Heart right ventricle (tissue), 16 donors: ENCODE measurements around the gene SP2. TPM values are rescaled to one million over a fixed set of nuclear protein-coding genes. Genes with fewer than 3 reads are reported as not detected.
A peak's percentile ranks its signal among the peaks of the same experiment; 100 is the strongest.

Experiments
- ATAC-seq, 8 donors: fragments of 200-7000 bp; cut with Tn5 transposase; one replicate each; pipeline ENCODE4 v1.9.1; 2020; ENCODE audit warnings: mild to moderate bottlenecking in 8 of 8, moderate library complexity in 8 of 8, moderate number of reproducible peaks in 1 of 8
- DNase-seq, 2 donors: peaks; one replicate each; pipeline ENCODE4 v3.0.0-alpha.2; 2020
- H3K27ac ChIP-seq, 10 donors: fragments of 200-600 bp; sonication (generic) in 2 of 10; one replicate each; pipeline versions ENCODE4 v1.5.0 to v1.8.0; 2020 to 2022; ENCODE audit warnings: mild to moderate bottlenecking in 3 of 10
- H3K27me3 ChIP-seq, 7 donors: fragments of 200-600 bp; one replicate each; pipeline ENCODE4 v1.8.0; 2021 to 2022; ENCODE audit warnings: mild to moderate bottlenecking in 2 of 7
- H3K36me3 ChIP-seq, 9 donors: fragments of 200-600 bp; sonication (generic) in 1 of 9; one replicate each; pipeline versions ENCODE4 v1.5.0 to v1.8.0; 2020 to 2022; ENCODE audit warnings: mild to moderate bottlenecking in 2 of 9
- H3K4me1 ChIP-seq, 9 donors: fragments of 200-600 bp; sonication (generic) in 1 of 9; one replicate each; pipeline versions ENCODE4 v1.5.0 to v1.8.0; 2020 to 2022; ENCODE audit warnings: mild to moderate bottlenecking in 4 of 9
- H3K4me3 ChIP-seq, 10 donors: fragments of 200-600 bp; sonication (generic) in 2 of 10; one replicate each; pipeline versions ENCODE4 v1.5.0 to v1.8.0; 2020 to 2022; ENCODE audit warnings: mild to moderate bottlenecking in 7 of 10, moderate library complexity in 2 of 10
- H3K9me3 ChIP-seq, 11 donors: fragments of 200-600 bp in 10 of 11; sonication (generic) in 2 of 11; one replicate each; pipeline versions ENCODE4 v1.5.0 to v1.8.0; 2013 to 2022; ENCODE audit warnings: mild to moderate bottlenecking in 2 of 11, control low read depth in 1 of 11, moderate library complexity in 1 of 11
- WGBS, 2 donors: extraction: QIAGEN DNeasy Blood & Tissue Kit; methylation state at CpG; one replicate each; pipeline ENCODE4 v1.1.7; 2013; ENCODE audit warnings: inconsistent platforms in 1 of 2; 5-methylcytosine and 5-hydroxymethylcytosine counted together
- intact Hi-C, 10 donors: fragments of 100-400 bp; cut with DNase I; formaldehyde crosslinking; loops; one replicate each; pipeline versions ENCODE4 v1.11.1 to v1.14.2; 2022
- polyA plus RNA-seq, 2 donors: library from polyadenylated mRNA; stranded (reverse); fragments of 200-250 nt; gene quantifications; one replicate each; pipeline ENCODE4 v1.2.3, GENCODE V29; 2013
- total RNA-seq, 10 donors: library from RNA; stranded (reverse); fragmentation: NEBNext Ultra II Directional in 3 of 10; extraction: Animal tissue kit (Norgen Biotek cat#: 25700) in 3 of 10; gene quantifications; one replicate each; pipeline versions ENCODE4 v1.2.1 to v1.2.4, GENCODE V29; 2021 to 2023
- TF ChIP-seq, protein P1 (sequence below), 9 donors: fragments of 200-600 bp; sonication (generic) in 2 of 9; IDR thresholded peaks; one replicate each; pipeline versions ENCODE4 v1.5.0 to v1.8.0; 2021 to 2022; ENCODE audit warnings: antibody characterized with exemption in 9 of 9, mild to moderate bottlenecking in 5 of 9, moderate library complexity in 1 of 9
- donor health status: Arrhythmogenic right ventricular cardiomyopathy.
- donor health status: ischemic (EF 13 %, LVEDD 7.1; RV severe dilation, severe dysfunction).
- donor health status: healthy with polysubstance abuse.
- donor health status: DM: no; HTN: yes; CAD: no.
- donor health status: DM: no; HTN: no; CAD: no.
- donor health status: ischemic (EF 25% LVEDD 6.9; RV normal size, moderate dysfunction).
- donor health status: ischemic (EF 25% LVEDD 5.7; RV mildly dilated, moderate dysfunction).
- donor health status: healthy.
- donor health status: DM: yes; HTN: yes; CAD: no.
- donor health status: Ischemic cardiomyopathy.
- donor health status: ischemic (EF 35%, LVEDD 5.7; RV mildly dilated, moderate dysfunction).
- donor health status: nonischemic (EF 11% LVEDD 7.7; RV severe dilation, severe dysfunction).
- donor health status: DM: yes; HTN: yes; CAD: no.
- donor health status: PGD.
- donor health status: ischemic (EF 29% LVEDD 5.4; RV normal size, mild dysfunction).
- donor health status: nonischemic (EF 23%, LVEDD 6.1; RV moderate dilation, normal function).

SP2 gene
- total and polyA plus RNA-seq, 12 donors: 4.3 to 18.3 (median 15.8) TPM

DNA sequence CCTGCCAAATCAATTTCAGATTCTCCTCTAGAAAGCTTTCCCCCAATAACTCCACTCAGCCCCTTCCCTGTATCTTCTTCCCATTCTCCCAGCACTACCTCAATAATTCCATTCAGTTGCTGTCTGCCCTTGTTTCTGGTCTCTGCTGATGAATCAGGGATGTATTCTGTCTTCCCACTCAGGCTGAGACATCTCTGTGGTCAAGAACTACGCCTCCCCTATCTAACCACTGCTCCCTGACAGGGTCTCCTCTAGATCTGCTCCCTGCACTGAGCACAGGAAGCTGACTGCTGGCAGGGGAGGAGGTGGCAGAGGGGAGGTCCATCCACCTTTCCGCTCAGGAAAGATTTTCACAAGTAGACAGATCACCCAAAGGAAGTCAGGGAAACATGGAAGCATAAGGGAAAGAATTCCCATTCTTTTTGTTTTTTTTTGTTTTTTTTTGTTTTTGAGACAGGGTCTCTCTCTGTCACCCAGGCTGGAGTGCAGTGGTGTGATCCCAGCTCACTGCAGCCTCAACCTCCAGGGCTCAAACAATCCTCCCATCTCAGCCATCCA lies 16.9 kb upstream of the SP2 start:
- Histone ChIP-seq H3K4me3 (no peak overlapping the region), H3K4me1 (peaks cover 0 to 20% (median 0%) of the 10 kb centered on the region in 9 donors), H3K36me3 (no peaks in the 10 kb centered on the region), H3K9me3 (no peaks in the 10 kb centered on the region), H3K27me3 (peaks cover 0 to 38% (median 22%) of the 10 kb centered on the region in 7 donors), H3K27ac (no peak overlapping the region)
- intact Hi-C loops: no loop called here
- TF ChIP-seq, protein P1, sequence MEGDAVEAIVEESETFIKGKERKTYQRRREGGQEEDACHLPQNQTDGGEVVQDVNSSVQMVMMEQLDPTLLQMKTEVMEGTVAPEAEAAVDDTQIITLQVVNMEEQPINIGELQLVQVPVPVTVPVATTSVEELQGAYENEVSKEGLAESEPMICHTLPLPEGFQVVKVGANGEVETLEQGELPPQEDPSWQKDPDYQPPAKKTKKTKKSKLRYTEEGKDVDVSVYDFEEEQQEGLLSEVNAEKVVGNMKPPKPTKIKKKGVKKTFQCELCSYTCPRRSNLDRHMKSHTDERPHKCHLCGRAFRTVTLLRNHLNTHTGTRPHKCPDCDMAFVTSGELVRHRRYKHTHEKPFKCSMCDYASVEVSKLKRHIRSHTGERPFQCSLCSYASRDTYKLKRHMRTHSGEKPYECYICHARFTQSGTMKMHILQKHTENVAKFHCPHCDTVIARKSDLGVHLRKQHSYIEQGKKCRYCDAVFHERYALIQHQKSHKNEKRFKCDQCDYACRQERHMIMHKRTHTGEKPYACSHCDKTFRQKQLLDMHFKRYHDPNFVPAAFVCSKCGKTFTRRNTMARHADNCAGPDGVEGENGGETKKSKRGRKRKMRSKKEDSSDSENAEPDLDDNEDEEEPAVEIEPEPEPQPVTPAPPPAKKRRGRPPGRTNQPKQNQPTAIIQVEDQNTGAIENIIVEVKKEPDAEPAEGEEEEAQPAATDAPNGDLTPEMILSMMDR (IDR thresholded peaks at IDR 0.05): no peak
- WGBS, 2 donors: 65 to 68% methylated on average over 2 of the region's 2 CpGs
- no peak for DNase-seq
- no peak for ATAC-seq

- peaks cover 0 to 31% (median 18%) of the 10 kb centered on the region in 7 donors for H3K27me3 ChIP-seq
Observed at GRCh38 chr17:47879776-47880454, 16.1 kb upstream of the SP2 start.

GRCh38 chr17:47882247-47882646 lies 13.8 kb upstream of the SP2 start:
- ATAC-seq (peak in 6 of 8 donors; percentile 13 to 53 (median 36)), DNase-seq (no peak)
- peaks cover 0 to 31% (median 5%) of the 10 kb centered on the region in 9 donors for H3K4me1 ChIP-seq
- intact Hi-C loops: no loop called here
- H3K27me3 ChIP-seq: peaks cover 0 to 16% (median 4%) of the 10 kb centered on the region in 7 donors
- 44 to 50% methylated on average over 7 of the region's 7 CpGs for WGBS, 2 donors
- no peaks in the 10 kb centered on the region for H3K36me3 ChIP-seq
- H3K9me3 ChIP-seq: no peaks in the 10 kb centered on the region
- TF ChIP-seq, protein P1 (IDR thresholded peaks at IDR 0.05): no peak
- peak overlapping the region in 2 of 10 donors; percentile 19 for H3K4me3 ChIP-seq
- peak overlapping the region in 4 of 10 donors; percentile 15 to 50 (median 24) for H3K27ac ChIP-seq

More at GRCh38 chr17:47879776-47880454, 16.1 kb upstream of the SP2 start:
- H3K36me3 ChIP-seq: no peaks in the 10 kb centered on the region
- no peak overlapping the region for H3K27ac ChIP-seq
- no peaks in the 10 kb centered on the region for H3K9me3 ChIP-seq
- no peak overlapping the region for H3K4me3 ChIP-seq
- TF ChIP-seq, protein P1 (IDR thresholded peaks at IDR 0.05): no peak
- no peak for ATAC-seq
- peaks cover 0 to 24% (median 3%) of the 10 kb centered on the region in 9 donors for H3K4me1 ChIP-seq
- intact Hi-C loops: no loop called here
- no peak for DNase-seq
- 83% methylated on average over 8 of the region's 8 CpGs for WGBS, 2 donors

DNA sequence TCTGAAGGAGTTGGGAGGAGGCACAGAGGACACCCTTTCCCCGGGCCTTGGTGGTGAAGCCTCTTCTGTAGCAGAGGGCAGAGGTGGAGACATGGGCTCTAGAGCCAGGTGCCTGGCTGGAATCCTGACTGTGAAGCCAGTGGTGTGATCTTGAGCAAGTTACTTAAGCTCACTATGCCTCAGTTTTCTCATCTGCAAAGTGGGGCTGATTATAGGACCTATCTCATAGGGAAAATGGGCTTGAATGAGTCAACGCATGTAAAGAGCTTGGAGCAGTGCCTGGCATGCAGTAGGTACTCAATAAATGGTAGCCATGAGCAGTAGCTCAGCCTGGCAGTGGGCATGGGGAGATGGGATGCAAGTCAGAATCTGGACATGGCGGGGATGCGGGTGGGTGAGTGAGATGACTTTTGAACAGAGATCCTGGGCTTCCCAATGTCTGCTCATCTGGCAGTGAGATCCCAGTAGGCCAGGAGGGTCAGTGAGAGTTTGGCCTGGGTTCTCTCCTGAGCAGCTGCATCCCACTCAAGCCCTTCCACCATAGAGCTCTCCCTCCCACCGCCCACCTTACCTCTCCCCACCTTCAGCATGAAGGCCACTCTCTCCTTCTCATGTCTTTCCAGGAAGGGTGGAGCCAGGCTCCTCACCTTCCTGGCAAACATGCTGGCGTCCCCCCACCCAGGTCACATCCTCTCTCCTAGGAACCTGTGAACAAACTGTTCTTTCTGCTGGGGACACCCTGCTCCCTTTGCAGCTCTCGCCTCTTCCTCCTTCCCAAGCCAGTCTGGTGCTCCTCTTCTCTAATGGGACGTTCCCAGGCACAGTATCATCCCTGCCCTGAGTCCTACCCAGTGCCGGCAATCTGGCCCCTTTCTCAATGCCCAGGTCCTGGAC lies 13.1 kb upstream of the SP2 start:
- TF ChIP-seq, protein P1 (IDR thresholded peaks at IDR 0.05): no peak
- H3K36me3 ChIP-seq: no peaks in the 10 kb centered on the region
- H3K4me1 ChIP-seq: peaks cover 0 to 31% (median 5%) of the 10 kb centered on the region in 9 donors
- intact Hi-C loops: no loop called here
- ATAC-seq (peak in 4 of 8 donors; percentile 25 to 74 (median 32)), DNase-seq (no peak)
- no peaks in the 10 kb centered on the region for H3K9me3 ChIP-seq
- H3K27me3 ChIP-seq: peaks cover 0 to 9% (median 3%) of the 10 kb centered on the region in 7 donors
- H3K4me3 ChIP-seq: peak overlapping the region in 1 of 10 donors; percentile 19
- WGBS, 2 donors: 82 to 85% methylated on average over 9 of the region's 9 CpGs
- H3K27ac ChIP-seq: peak overlapping the region in 3 of 10 donors; percentile 16 to 50 (median 33)
